GM18508 (cell line): Measurements from ENCODE around the gene ACMSD.
"Not testable (repeated sequence)": the region's sequence is repeated elsewhere in the genome, so short reads cannot be mapped to it uniquely, and the experiment has no call there.

Source experiments
- ATAC-seq: cut with Tn5 transposase; IDR thresholded peaks from one replicate; pipeline ENCODE4 v1.9.1; 2021; ENCODE audit warnings: moderate number of reproducible peaks; ENCODE audit not compliant: insufficient read depth, unreplicated experiment

ACMSD gene

DNA sequence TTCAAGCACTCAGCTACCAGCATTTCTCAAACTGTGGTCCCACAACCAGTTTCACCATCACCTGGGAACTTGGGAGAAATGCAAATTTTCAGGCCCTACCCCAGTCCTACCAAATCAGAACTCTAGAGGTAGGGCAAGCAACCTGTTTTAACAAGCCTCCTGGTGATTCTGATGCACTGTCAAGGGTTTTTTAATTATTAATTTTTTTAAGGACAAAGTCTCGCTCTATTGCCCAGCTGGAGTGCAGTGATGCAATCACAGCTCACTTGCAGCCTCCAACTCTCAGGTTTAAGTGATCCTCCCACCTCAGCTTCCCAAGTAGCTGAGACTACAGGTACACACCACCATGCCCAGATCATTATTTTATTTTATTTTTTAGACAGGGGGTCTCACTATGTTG lies 7.8 kb downstream of the ACMSD start:
- ATAC-seq = no peak

DNA sequence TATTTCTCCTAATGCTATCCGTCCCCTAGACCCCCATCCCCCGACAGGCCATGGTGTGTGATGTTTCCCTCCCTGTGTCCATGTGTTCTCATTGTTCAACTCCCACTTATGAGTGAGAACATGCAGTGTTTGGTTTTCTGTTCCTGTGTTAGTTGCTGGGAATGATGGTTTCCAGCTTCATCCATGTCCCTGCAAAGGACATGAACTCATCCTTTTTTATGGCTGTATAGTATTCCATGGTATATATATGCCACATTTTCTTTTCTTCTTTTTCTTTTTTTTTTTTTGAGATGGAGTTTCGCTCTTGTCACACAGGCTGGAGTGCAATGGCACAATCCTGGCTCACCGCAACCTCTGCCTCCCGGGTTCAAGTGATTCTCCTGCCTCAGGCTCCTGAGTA lies 9.2 kb downstream of the ACMSD start:
- not testable (repeated sequence) for ATAC-seq

DNA sequence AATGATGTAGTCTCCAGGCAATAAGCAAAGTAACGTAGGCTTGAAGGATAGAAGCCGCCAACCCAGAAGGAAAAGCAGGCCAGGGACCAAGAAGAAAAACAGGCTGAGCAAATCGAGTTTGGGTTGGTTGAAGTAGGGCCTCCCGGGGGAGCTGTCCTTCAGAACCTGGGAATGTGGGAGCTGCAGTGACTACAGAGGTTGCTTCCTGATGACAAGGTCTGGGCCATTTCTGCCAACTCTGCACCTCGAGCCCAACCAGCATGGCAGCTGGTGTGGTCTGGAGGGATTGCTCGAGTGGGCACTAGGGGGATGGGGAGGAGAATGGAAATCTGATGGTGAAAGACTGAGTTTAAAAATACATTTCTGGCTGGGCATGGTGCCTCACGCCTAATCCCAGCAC lies 14.1 kb downstream of the ACMSD start:
- no peak for ATAC-seq

DNA sequence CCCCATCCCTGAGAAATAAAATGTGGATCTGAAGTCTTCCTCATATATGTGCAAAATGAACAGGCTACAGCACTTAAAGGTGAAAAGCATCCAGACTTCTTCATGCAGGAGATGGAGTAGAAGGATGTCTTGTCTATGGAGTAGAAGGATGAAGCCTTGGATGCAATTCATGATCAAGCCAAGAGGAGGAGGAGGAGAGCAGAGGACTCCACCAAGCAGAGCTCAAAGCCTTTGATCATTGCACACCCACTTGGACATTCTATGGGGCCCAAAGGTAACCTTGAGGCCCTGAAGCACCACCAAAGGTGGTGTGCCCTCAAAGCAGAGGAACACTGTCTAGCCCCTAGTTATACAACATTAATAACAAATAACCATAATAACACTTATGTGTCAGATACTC lies 17.3 kb downstream of the ACMSD start:
- no peak for ATAC-seq

DNA sequence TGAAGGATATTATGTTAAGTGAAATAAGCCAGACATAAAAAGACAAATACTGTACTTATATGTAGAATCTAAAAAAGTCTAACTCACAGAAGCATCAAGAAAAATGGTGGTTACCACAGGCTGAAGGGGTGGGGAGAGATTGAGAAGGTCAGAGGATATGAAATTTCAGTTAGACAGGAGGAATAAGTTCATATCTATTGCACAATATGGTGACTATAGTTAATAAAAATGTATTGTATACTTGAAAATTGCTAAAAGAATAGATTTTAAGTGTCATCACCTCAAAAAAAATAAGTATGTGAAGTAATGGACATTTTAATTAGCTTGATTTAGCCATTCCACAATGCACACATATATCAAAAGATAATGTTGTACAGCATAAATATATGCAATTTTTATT lies 19.8 kb downstream of the ACMSD start:
- no peak for ATAC-seq

DNA sequence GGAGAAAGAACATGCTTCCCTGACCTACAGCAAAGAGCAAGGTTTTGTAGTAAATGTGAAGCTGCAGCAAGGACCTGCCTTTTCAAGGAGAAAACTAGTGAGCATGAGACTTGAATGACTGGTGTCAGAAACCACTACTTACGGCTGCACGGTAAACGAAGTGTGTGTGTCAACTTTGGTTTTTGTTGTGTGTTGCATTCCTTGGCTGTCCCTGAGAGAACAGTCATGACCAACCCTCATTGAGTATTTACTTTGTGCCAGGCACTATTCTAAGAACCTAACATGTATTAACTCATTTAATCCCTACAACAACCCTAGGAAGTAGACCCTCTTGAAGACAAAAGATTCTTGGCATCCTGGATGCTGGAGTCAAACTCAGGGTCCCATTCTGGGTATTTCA lies 22.8 kb downstream of the ACMSD start:
- ATAC-seq = no peak

DNA sequence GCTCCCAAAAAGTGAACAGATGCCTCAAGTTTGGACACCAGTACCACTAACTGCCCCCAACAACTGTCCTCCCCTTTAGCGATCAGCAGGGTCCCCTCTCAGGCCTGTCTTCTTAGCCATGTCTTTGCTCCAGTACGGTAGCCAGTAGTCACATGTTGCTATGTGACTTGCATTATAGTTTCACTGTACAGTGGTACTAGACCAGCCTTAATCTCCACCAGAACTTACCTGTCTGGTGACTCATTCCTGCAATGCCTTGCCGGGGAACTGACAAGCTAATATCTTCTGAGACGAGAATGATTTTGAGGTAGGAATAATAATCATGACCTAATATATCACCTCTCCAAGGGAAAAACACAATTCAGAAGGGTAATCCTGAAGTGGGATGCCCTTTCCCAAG lies 23.7 kb downstream of the ACMSD start:
- ATAC-seq = no peak

DNA sequence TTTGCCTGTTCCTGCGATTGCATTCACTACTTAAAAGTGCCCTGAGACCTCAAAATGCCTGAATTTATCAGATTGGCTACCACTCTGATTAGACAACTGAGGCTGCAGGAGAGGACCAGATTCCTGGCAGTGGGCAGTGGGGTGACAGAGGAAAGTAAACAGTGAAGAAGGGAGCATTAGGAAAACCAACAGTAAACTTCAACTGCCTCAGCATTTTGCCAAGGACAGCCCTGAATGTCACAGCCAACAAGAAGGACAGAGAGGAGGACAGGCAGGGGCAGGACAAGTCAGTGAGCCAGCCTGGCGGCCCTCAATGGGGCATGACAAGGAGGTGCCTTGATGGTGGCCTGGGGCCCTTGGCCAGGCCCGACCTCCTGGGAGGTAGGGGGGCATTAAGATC lies 24.3 kb downstream of the ACMSD start:
- ATAC-seq = no peak

DNA sequence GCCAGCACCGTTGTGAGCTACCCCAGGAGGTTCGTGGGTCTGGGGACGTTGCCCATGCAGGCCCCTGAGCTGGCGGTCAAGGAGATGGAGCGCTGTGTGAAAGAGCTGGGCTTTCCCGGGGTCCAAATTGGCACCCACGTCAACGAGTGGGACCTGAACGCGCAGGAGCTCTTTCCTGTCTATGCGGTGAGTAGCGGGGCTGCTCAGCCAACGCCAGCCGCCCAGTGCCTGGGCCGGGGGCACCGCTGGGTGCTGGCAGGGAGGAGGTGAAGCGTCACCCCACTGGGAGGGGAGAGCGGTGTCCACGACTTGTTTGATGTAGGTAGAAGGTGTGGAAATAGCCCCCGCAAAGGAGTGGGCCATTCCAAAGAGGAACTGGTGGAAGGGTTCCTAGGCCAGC lies 25.0 kb downstream of the ACMSD start:
- ATAC-seq = no peak

DNA sequence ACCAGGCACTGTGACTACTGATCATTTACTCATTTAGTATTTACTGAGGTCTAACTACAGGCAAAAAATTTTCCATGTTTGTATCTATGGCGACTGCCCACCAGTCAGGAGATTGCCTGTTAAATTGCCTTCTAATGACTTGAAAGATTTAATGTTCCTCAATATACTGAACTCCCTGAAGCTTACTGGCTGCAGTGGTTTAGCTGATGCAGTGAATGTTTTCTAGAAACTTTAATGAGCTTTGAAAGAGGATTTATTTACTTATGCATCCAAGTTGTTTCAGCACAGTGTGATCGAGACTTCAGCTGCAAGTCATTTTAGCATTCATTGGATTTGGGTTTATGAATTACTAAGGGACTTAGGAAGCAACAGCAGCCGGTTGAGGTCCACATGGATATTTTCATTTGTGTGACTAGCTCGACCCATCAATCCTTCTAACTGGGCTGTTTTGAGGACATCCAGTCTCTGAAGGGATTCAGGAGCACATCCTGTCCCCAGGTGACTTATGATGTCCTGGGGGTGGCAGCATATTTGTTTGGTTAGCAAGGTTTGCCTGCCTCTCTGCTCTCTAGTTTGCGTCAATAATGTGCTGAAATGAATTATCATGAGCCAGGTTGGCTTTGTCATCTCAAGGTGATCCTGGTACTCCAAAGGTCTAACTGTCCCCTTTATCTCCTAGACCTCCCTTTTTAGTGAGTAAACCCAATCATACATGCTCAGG lies 26.8 kb downstream of the ACMSD start:
- no peak for ATAC-seq

DNA sequence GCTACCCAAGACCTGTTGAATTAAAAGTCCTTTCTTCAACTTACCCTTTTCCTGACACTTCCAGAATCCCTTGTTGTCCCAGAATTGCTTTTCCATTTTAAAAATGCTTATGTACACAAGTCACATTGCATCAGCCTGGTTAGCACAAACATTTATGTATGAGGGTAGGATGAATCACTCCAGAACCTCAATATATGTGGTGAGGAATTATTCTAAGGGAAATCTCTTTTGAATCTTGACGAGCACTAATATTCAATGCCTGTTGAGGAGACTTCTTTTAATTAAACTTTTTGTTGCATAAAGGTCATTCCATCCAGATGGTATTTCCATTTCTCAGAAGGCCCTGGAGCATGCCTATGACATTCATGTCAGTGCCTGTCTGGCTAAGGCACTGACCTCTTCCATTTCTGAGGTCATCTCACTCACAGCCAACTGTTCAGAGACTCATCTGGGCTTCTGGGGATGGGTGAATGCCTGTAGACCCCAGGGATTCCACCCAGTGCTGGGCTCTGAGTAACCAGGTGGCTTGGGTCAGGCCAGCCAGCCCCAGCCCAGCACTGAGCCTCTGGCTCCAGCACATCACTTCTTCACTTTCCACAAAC lies 28.2 kb downstream of the ACMSD start:
- no peak for ATAC-seq

DNA sequence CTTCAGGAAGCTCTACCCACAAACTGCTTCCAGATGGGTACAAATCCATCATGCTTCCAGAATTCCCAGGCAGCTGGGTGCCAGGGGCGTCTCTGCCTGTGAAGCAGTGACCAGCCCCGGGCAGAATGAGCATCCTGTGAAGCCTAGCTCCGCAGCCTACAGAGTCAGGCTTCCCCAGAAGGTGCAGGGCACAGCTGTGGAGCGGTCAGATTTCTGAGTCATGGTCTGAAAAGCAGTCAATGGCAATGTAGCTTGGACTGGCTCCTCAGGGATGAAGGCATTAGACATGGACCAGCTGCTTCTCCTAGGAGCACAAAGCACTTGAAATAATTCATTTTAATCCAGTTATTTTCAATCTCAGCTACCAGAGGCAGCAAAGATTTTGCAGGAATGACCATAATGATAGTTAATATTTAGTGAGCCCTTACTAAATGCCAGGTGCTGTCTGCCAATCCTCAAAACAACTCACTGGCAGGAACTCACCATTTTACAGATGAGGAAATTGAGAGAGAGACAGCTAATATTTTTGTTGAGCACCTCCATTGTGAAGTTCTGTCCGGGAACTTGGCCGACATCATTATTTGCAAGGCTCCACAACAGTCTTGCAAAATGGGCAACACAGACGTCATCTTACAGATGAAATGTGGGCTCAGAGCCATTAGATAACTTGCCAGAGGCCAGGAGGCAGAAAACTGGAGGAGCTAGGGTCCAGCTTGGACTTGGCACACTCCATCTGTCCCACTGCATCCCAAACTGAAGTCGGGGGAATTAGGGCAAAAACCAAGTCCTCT lies 31.7 kb downstream of the ACMSD start:
- no peak for ATAC-seq

DNA sequence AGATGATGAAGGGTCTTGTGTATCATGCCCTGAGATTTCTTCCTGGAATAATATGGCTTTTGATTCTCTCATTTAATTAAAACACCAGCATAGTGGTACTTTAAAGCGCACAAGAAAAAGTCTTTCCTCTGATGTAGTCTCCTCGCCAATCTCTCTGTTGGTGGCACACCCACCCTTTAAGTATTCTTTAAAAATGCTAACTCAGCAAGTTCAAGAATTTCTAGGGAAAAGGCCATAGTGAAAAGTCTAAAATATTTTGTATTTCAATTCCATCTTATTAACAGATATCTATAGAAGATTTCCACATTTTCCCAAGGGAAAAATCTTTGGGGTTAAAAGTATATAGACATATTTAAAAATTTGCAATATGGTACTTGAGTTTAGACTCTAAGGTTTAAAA lies 34.7 kb downstream of the ACMSD start:
- ATAC-seq = no peak

DNA sequence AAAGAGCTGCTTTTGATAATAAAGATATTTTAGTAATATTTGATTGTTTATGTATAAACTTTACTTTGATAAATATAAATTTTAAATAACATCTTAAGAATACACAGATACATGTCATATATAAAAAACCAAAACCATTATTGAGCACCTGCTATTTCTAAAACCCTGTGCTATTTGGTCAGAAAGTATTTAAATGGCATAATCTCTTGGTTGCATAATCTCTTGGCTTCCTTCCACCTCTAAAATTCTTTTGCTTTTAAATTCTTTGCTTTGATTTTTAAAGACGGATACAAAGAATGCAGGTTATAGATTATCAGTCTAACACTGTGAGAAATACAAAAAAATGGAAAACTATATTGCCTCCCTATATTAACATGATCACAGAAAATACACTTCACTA lies 36.9 kb downstream of the ACMSD start:
- no peak for ATAC-seq

DNA sequence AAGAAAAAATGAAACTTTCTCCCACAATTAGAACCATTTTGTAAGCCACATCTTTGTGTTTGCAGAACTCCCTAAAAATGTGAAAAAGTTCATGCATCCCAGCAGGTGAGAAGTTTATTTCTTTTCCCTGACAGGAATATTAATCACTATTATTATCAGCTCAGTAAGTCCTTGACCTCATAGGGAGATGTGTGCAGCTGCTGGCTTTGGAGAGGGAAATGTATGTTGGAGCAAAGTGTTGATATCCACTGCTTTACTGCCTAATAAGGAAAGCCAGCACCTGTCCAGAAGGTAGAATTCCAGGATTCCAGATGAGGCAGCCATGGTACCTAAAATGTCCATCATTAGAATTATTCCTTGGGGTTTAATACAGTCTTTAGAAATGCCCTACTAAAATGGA lies 44.4 kb downstream of the ACMSD start:
- ATAC-seq = no peak

DNA sequence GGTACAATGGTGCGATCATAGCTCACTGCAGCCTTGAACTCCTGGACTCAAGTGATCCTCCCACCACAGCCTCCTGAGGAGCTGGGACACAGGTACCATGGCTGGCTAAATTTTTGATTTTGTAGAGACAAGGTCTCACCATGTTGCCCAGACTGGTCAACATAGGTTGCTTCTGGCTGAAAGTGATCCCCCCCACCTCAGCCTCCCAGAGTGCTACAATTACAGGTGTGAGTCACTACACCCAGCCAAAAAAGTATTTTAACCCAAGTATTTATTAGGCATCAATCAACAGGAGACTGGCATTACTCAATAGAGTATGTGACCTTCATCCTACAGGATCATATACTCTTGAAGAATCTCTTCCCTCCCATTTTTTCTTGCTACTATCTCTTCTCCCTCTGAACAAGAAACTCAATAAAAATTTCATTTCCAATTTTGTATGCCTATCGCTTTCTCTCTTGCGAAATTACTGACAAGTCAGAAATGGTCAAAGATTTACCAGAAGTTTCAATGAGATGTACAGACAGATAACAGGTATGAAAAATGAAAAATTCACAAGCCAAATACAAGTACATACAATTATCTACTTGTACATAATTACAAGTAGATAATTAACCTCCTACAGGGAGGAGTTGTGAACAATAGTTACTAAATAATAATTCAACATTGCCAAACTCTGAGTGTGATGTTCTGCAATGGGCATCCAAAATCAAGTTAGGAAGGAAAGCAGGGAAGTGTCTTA lies 45.3 kb downstream of the ACMSD start:
- no peak for ATAC-seq

DNA sequence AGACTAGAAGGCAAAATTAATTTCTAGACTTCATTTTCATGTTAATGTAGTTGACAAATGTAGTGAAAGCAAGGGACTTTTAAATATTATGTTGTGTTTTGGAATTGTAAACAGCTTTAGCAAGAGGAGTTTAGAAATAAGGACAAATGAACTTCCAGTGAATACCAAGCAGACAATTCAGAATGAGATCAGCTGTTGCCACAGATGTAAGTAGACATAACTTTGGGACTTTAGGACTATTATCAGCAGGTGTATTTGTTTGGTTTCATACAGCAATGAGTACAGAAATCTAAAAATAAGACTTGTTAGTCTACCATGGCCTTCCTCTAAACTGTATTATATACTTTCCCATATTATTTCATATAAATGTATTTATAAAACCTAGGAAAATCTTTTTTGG lies 46.0 kb downstream of the ACMSD start:
- no peak for ATAC-seq

DNA sequence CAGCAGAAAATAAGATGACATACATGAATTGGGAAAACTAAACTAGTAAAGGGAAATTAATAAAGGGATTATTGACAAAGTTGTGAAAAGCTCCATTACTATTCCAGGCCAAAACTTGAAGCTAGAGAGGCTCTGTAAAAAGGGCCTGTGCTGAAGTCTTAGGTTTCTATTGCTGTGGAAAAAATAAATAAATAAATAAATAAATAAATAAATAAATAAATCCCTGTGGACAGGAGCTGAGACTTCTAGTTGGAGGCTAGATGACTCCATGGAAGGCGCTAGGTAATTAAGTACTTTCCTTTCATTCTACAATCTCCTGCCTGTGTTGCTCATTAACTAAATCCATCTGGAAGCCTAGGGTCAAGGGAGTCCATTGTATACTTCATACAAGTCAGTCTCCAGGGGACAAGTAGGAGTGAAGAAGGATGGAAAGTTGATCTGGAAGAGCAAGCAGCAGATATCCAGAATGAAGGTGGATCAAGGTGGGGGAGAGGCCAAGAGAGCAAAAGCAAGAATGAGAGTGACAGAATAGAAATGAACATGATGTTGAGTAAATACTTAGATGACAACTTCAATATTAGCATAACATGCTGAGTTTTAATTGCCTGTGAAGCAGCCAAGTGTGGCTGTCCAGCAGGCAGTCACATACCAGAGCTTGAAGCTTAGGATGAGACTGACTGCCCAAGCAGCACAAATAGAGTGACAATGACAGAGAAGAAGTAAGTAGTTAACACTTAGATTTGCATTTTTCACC lies 54.0 kb downstream of the ACMSD start:
- no peak for ATAC-seq

DNA sequence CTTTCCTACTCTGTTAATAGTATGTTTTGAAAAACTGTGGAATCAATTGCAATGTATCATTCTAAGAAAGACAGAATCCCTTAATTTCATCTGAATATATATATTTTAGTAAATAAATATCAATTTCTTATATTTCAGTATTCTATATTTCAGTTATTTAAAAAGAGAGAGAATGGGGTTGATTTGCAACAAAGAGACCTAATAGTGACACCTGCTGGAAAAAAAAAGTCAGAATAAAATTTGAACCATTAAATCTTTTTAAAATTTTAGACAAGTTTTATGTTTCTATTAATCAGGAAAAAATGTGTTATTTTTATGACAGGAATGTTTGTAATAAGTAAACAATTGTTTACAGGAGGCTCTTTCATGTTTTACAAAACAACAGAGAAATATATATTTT lies 59.5 kb downstream of the ACMSD start:
- ATAC-seq = no peak

DNA sequence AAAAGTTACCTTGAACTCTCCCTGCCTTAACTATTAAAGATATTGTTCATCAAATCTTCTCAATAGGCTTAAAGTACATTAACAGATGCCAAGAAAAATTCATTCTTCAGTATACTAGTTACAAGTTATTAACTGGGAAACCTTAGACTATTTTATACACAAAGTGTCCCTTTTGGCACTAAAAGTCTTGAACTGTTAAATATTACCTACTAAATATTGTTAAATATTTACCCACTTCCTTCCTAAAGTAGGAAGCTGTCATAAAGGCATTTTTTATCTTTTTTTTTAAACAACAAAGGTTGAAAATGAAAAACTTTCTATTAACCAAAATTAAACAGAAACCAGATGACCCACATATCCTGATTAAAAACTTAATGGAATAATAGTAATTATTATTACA lies 60.8 kb downstream of the ACMSD start:
- ATAC-seq = no peak
